HEK293T (cell line): Measurements from ENCODE around the gene GNG12.

ENCODE experiments used
- CTCF ChIA-PET: fragments of 350-600 bp; formaldehyde crosslinking; extraction: SDS; loops from one replicate; lab custom pipeline; 2021; ENCODE audit warnings: antibody characterized with exemption, inconsistent platforms; lab: Yijun Ruan, JAX
- POLR2A ChIA-PET: fragments of 350-600 bp; formaldehyde crosslinking; extraction: SDS; loops from one replicate; lab custom pipeline; 2020; ENCODE audit warnings: antibody characterized with exemption, inconsistent platforms; lab: Yijun Ruan, JAX
- DNase-seq: peaks from one replicate; pipeline ENCODE4 v3.0.0; 2012; ENCODE audit warnings: mixed read lengths; ENCODE audit errors: extremely low spot score
- ARNT ChIP-seq: fragments of 450-650 bp; IDR thresholded peaks from 2 replicates; pipeline ENCODE4 v1.6.1; 2017; ENCODE audit warnings: mild to moderate bottlenecking
- BHLHE40 ChIP-seq: fragments of 450-650 bp; IDR thresholded peaks from 2 replicates; pipeline ENCODE4 v1.6.1; 2016; ENCODE audit warnings: mild to moderate bottlenecking, moderate library complexity, borderline replicate concordance
- CTBP1 ChIP-seq: fragments of 450-650 bp; IDR thresholded peaks from 2 replicates; pipeline ENCODE4 v1.6.1; 2016; ENCODE audit warnings: borderline replicate concordance
- ELF4 ChIP-seq: fragments of 450-650 bp; IDR thresholded peaks from 2 replicates; pipeline ENCODE4 v1.6.1; 2017; ENCODE audit warnings: antibody characterized with exemption
- FOXA1 ChIP-seq: fragments of 450-650 bp; IDR thresholded peaks from 2 replicates; pipeline ENCODE4 v1.6.1; 2016; ENCODE audit warnings: mild to moderate bottlenecking
- FOXK2 ChIP-seq: fragments of 450-650 bp; IDR thresholded peaks from 2 replicates; pipeline ENCODE4 v1.6.1; 2016; ENCODE audit warnings: mild to moderate bottlenecking
- FOXM1 ChIP-seq: fragments of 450-650 bp; IDR thresholded peaks from 2 replicates; pipeline ENCODE4 v1.6.1; 2017; ENCODE audit warnings: mild to moderate bottlenecking, borderline replicate concordance
- HDGF ChIP-seq: fragments of 450-650 bp; IDR thresholded peaks from 2 replicates; pipeline ENCODE4 v1.6.1; 2017; ENCODE audit warnings: antibody characterized with exemption, borderline replicate concordance
- L3MBTL2 ChIP-seq: fragments of 450-650 bp; conservative IDR thresholded peaks from 2 replicates; pipeline ENCODE4 v1.6.1; 2016; ENCODE audit warnings: mild to moderate bottlenecking
- LEF1 ChIP-seq: fragments of 450-650 bp; IDR thresholded peaks from 2 replicates; pipeline ENCODE4 v1.6.1; 2017; ENCODE audit warnings: mild to moderate bottlenecking, borderline replicate concordance
- NFRKB ChIP-seq: fragments of 450-650 bp; IDR thresholded peaks from 2 replicates; pipeline ENCODE4 v1.6.1; 2016; ENCODE audit warnings: mild to moderate bottlenecking, moderate library complexity
- SP1 ChIP-seq: fragments of 450-650 bp; IDR thresholded peaks from 2 replicates; pipeline ENCODE4 v1.6.1; 2017
- SUZ12 ChIP-seq: fragments of 450-650 bp; IDR thresholded peaks from 2 replicates; pipeline ENCODE4 v1.6.1; 2016; ENCODE audit warnings: mild to moderate bottlenecking
- TARDBP ChIP-seq: fragments of 450-650 bp; IDR thresholded peaks from 2 replicates; pipeline ENCODE4 v1.6.1; 2016
- ZNF384 ChIP-seq: fragments of 450-650 bp; IDR thresholded peaks from 2 replicates; pipeline ENCODE4 v1.6.1; 2016
- TF ChIP-seq, protein P1 (sequence below): fragments of 450-650 bp; IDR thresholded peaks from 2 replicates; pipeline ENCODE4 v1.6.1; 2016

The GNG12 gene

DNA sequence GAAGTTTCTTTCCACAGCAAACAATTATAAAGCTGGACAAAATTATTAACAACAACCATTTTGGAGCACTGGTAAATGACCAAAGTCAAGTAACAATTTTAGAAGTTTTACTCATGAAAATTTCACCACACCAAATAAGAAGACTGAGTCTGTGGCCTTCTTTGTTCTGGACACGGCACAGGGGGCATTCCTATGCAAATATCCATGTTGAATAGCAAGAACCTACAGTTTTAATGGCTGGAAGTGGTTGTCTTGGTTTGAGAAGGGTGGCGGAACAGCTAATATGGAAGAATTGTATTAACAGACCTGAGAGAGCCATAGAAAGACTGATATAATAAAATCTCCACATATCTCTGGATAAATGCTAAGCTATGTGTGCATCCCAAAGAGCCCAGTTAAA is 177.7 kb downstream of the GNG12 start:
- CTCF ChIA-PET = no interaction called here
- TF ChIP-seq CTBP1 (no peak), SUZ12 (no peak), ZNF384 (no peak), BHLHE40 (no peak), FOXK2 (no peak), HDGF (no peak), ELF4 (no peak), NFRKB (no peak), SP1 (no peak), L3MBTL2 (no peak), FOXM1 (no peak), LEF1 (no peak), ARNT (no peak)
- TF ChIP-seq, protein P1, sequence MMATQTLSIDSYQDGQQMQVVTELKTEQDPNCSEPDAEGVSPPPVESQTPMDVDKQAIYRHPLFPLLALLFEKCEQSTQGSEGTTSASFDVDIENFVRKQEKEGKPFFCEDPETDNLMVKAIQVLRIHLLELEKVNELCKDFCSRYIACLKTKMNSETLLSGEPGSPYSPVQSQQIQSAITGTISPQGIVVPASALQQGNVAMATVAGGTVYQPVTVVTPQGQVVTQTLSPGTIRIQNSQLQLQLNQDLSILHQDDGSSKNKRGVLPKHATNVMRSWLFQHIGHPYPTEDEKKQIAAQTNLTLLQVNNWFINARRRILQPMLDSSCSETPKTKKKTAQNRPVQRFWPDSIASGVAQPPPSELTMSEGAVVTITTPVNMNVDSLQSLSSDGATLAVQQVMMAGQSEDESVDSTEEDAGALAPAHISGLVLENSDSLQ = no peak
- POLR2A ChIA-PET = no interaction called here
- no peak for DNase-seq

DNA sequence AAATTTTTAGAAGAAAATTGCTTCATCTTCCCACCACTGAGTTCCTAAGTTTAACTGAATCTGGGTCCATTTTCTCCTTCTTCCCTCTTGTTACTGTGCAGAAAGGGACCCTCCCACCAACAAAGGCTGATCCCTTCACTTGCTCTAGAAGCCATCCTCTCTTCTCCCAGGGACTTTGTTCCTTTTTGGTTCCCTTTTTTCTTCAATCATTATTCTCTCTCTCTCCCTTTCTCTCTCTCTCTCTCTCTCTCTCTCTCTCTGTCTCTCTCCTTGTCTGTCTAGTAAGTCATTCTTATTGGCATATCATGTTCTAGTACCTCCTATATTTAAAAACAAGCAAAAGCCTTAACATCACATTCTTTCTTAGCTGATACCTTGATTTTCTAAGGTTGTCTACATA is 180.0 kb downstream of the GNG12 start:
- TF ChIP-seq SP1 (no peak), ZNF384 (no peak), NFRKB (no peak), SUZ12 (no peak), FOXK2 (no peak), BHLHE40 (no peak), L3MBTL2 (no peak), FOXA1 (no peak), ELF4 (no peak), TARDBP (no peak), HDGF (no peak)
- TF ChIP-seq, protein P1 = no peak
- POLR2A ChIA-PET = interaction anchor here (0.6 kb wide), 1 partner anchor 17 kb away, joined by 4 read pairs; no protein-coding TSS in a partner anchor
- no peak for DNase-seq
- CTCF ChIA-PET = interaction anchor here (1.0 kb wide), 1 partner anchor 113 kb away, joined by 3 read pairs; no protein-coding TSS in a partner anchor

DNA sequence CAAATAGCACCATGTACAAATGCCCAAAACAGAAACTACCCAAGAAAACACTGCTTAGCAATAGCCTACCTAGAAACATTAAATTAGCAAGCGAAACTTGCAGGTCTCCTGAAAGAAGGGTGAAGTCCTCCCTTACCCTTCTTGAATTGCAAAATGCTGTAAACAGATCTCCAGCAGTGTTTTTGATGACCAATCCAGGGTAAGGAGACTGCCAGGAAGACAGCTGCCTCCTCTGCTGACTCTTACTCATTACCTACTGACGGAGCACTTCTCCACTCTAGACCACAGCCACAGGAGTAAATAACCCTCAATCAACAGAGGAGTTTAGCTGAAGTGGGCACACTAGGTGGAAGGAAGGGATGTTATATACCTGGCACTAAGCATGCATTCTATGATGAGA is 180.5 kb downstream of the GNG12 start:
- DNase-seq = no peak
- ChIA-PET CTCF (interaction anchor here (1.0 kb wide), 1 partner anchor 113 kb away, joined by 3 read pairs; no protein-coding TSS in a partner anchor), POLR2A (no interaction called here)
- TF ChIP-seq HDGF (no peak), SUZ12 (no peak)
